Measurements from ENCODE around the gene IZUMO4.
"Not testable (repeated sequence)": the region's sequence is repeated elsewhere in the genome, so short reads cannot be mapped to it uniquely, and the experiment has no call there.

Gene IZUMO4

GRCh38 chr19:2128252-2128651, 31.5 kb downstream of the IZUMO4 start:
- not testable (repeated sequence) for DNase-seq (ENCODE audit: low read depth)

- no peak for DNase-seq (ENCODE audit: low read depth)
These were observed 32.3 kb downstream of the IZUMO4 start for GRCh38 chr19:2129022-2129421.

GRCh38 chr19:2129486-2129885, 32.8 kb downstream of the IZUMO4 start:
- no peak for DNase-seq (ENCODE audit: low read depth)

GRCh38 chr19:2129892-2130770, 33.4 kb downstream of the IZUMO4 start:
- DNase-seq (ENCODE audit: low read depth) = no peak

- not testable (repeated sequence) for DNase-seq (ENCODE audit: low read depth)
These were observed 34.6 kb downstream of the IZUMO4 start for GRCh38 chr19:2131012-2131975.

- no peak for DNase-seq (ENCODE audit: low read depth)
These were observed 35.5 kb downstream of the IZUMO4 start for GRCh38 chr19:2132191-2132590.

- DNase-seq (ENCODE audit: low read depth) = no peak
These were observed 36.2 kb downstream of the IZUMO4 start for GRCh38 chr19:2132731-2133490.

- no peak for DNase-seq (ENCODE audit: low read depth)
These were observed 39.0 kb downstream of the IZUMO4 start for GRCh38 chr19:2135474-2136402.

GRCh38 chr19:2136796-2137195, 40.1 kb downstream of the IZUMO4 start:
- DNase-seq (ENCODE audit: low read depth) = no peak

GRCh38 chr19:2138061-2138728, 41.5 kb downstream of the IZUMO4 start:
- no peak for DNase-seq (ENCODE audit: low read depth)

GRCh38 chr19:2139385-2140137, 42.8 kb downstream of the IZUMO4 start:
- DNase-seq (ENCODE audit: low read depth) = no peak

- no peak for DNase-seq (ENCODE audit: low read depth)
These were observed 43.4 kb downstream of the IZUMO4 start for GRCh38 chr19:2140138-2140569.

GRCh38 chr19:2142173-2142829, 45.6 kb downstream of the IZUMO4 start:
- no peak for DNase-seq (ENCODE audit: low read depth)

- no peak for DNase-seq (ENCODE audit: low read depth)
These were observed 47.5 kb downstream of the IZUMO4 start for GRCh38 chr19:2144190-2144589.

- no peak for DNase-seq (ENCODE audit: low read depth)
These were observed 49.1 kb downstream of the IZUMO4 start for GRCh38 chr19:2145831-2146241.

GRCh38 chr19:2148482-2149135, 51.9 kb downstream of the IZUMO4 start:
- DNase-seq (ENCODE audit: low read depth) = no peak
